Mesenchymal stem cell (in vitro differentiated cells and primary cell): ENCODE results near the gene C2CD4C. TPM values are rescaled to one million over a fixed set of nuclear protein-coding genes. Genes with fewer than 3 reads are reported as not detected.

Experiments used
- DNase-seq: peaks from one replicate; pipeline ENCODE4 v3.0.0-alpha.2; 2013
- H2AFZ ChIP-seq: one replicate; pipeline ENCODE4 v1.6.1; 2013; ENCODE audit warnings: low read depth, mild to moderate bottlenecking, control low read depth, inconsistent platforms, low read length, moderate library complexity
- H2AK5ac ChIP-seq: 2 replicates; pipeline ENCODE4 v1.6.1; 2013; ENCODE audit warnings: low read length, moderate library complexity, mild to moderate bottlenecking, inconsistent platforms; ENCODE audit not compliant: severe bottlenecking
- H2BK120ac ChIP-seq: one replicate; pipeline ENCODE4 v1.6.1; 2013; ENCODE audit warnings: low read depth, mild to moderate bottlenecking, inconsistent platforms, low read length, moderate library complexity
- H2BK12ac ChIP-seq, 2 experiments: one replicate each; pipeline ENCODE4 v1.6.1; 2013; ENCODE audit warnings: inconsistent platforms in 2 of 2, low read length in 2 of 2, mild to moderate bottlenecking in 2 of 2, moderate library complexity in 2 of 2, control low read depth in 1 of 2
- H2BK15ac ChIP-seq: one replicate; pipeline ENCODE4 v1.6.1; 2013; ENCODE audit warnings: mild to moderate bottlenecking, low read depth, inconsistent platforms; ENCODE audit not compliant: poor library complexity, severe bottlenecking
- H2BK5ac ChIP-seq: 2 replicates; pipeline ENCODE4 v1.6.1; 2013; ENCODE audit warnings: low read depth, mild to moderate bottlenecking, low read length, control low read depth, inconsistent platforms; ENCODE audit not compliant: poor library complexity, severe bottlenecking
- H3K14ac ChIP-seq, 2 experiments: one replicate each; pipeline ENCODE4 v1.6.1; 2013; ENCODE audit warnings: inconsistent platforms in 2 of 2, low read length in 2 of 2, control low read depth in 1 of 2, mild to moderate bottlenecking in 1 of 2, moderate library complexity in 1 of 2
- H3K18ac ChIP-seq, 2 experiments: one replicate each; pipeline ENCODE4 v1.6.1; 2013; ENCODE audit warnings: inconsistent platforms in 2 of 2, low read length in 2 of 2, control low read depth in 1 of 2, low read depth in 1 of 2, mild to moderate bottlenecking in 1 of 2
- H3K23ac ChIP-seq, 2 experiments: one replicate each; pipeline ENCODE4 v1.6.1; 2013; ENCODE audit warnings: inconsistent platforms in 2 of 2, low read length in 2 of 2, mild to moderate bottlenecking in 2 of 2, moderate library complexity in 2 of 2, control low read depth in 1 of 2
- H3K27ac ChIP-seq: 2 replicates; pipeline ENCODE4 v1.5.1; 2013; ENCODE audit warnings: mild to moderate bottlenecking, moderate library complexity, low read length, control low read depth, inconsistent platforms; ENCODE audit not compliant: poor library complexity, severe bottlenecking
- H3K27me3 ChIP-seq, 2 experiments: 2 replicates each; pipeline versions ENCODE4 v1.6.1 to v1.7.0; 2013; ENCODE audit warnings: low read length in 2 of 2, mild to moderate bottlenecking in 2 of 2, moderate library complexity in 2 of 2, control low read depth in 1 of 2, inconsistent platforms in 1 of 2; ENCODE audit not compliant: control insufficient read depth in 1 of 2, insufficient read depth in 1 of 2
- H3K36me3 ChIP-seq, 2 experiments: 2 replicates each; pipeline versions ENCODE4 v1.6.1 to v1.7.0; 2013; ENCODE audit warnings: low read length in 2 of 2, control low read depth in 1 of 2, inconsistent platforms in 1 of 2, low read depth in 1 of 2, mild to moderate bottlenecking in 1 of 2; ENCODE audit not compliant: insufficient read depth in 2 of 2, control insufficient read depth in 1 of 2
- H3K4ac ChIP-seq, 2 experiments: one replicate each; pipeline ENCODE4 v1.6.1; 2013; ENCODE audit warnings: inconsistent platforms in 2 of 2, low read length in 2 of 2, mild to moderate bottlenecking in 2 of 2, moderate library complexity in 2 of 2, control low read depth in 1 of 2, low read depth in 1 of 2
- H3K4me1 ChIP-seq: 2 replicates; pipeline ENCODE4 v1.6.1; 2013; ENCODE audit warnings: low read depth, low read length, control low read depth; ENCODE audit not compliant: control insufficient read depth, insufficient read depth
- H3K4me2 ChIP-seq: 2 replicates; pipeline ENCODE4 v1.6.1; 2013; ENCODE audit warnings: low read length, mild to moderate bottlenecking, inconsistent platforms; ENCODE audit not compliant: poor library complexity, severe bottlenecking
- H3K4me3 ChIP-seq, 2 experiments: 2 replicates each; pipeline versions ENCODE4 v1.5.1 to v1.7.0; 2013; ENCODE audit warnings: low read length in 2 of 2, mild to moderate bottlenecking in 2 of 2, control low read depth in 1 of 2, low read depth in 1 of 2; ENCODE audit not compliant: insufficient read depth in 1 of 2
- H3K79me1 ChIP-seq: replicated peaks from 2 replicates; pipeline ENCODE4 v1.6.1; 2013; ENCODE audit warnings: mild to moderate bottlenecking, control low read depth, low read length, inconsistent platforms; ENCODE audit not compliant: poor library complexity, severe bottlenecking
- H3K9ac ChIP-seq: 2 replicates; pipeline ENCODE4 v1.7.0; 2013; ENCODE audit warnings: mild to moderate bottlenecking, low read length, moderate library complexity
- H3K9me3 ChIP-seq: 2 replicates; pipeline ENCODE4 v1.7.0; 2013; ENCODE audit warnings: mild to moderate bottlenecking, low read length; ENCODE audit not compliant: control insufficient read depth
- H4K8ac ChIP-seq: one replicate; pipeline ENCODE4 v1.6.1; 2013; ENCODE audit warnings: inconsistent platforms, mild to moderate bottlenecking, low read length, moderate library complexity
- H4K91ac ChIP-seq: one replicate; pipeline ENCODE4 v1.6.1; 2013; ENCODE audit warnings: mild to moderate bottlenecking, low read length, inconsistent platforms
- whole genome bisulfite sequencing: methylation state at CpG from one replicate; pipeline ENCODE4 v1.1.7; 2013; ENCODE audit warnings: mixed read lengths; 5-methylcytosine and 5-hydroxymethylcytosine counted together
- polyA plus RNA-seq, 2 experiments: library from polyadenylated mRNA; stranded (reverse); fragments of 200-250 nt; gene quantifications; one replicate each; pipeline ENCODE4 v1.2.3, GENCODE V29; 2013

The C2CD4C gene
- 0.35 TPM for polyA plus RNA-seq (2013, experiment 1 of 2)
- polyA plus RNA-seq (2013, experiment 2 of 2) = 0.37 TPM

- Histone ChIP-seq H2BK5ac (no peak within 1 kb of the TSS), H3K9ac (no peak within 1 kb of the TSS), H4K91ac (no peak within 1 kb of the TSS), H3K4me3 (peak within 1 kb of the TSS in 1 of 2 experiments; percentile 58), H3K23ac (peak within 1 kb of the TSS in 1 of 2 experiments; percentile 53), H3K4ac (peak within 1 kb of the TSS in 1 of 2 experiments; percentile 33), H2BK15ac (no peak within 1 kb of the TSS), H3K4me1 (peaks cover 17% of the 10 kb centered on the region), H3K27ac (no peak within 1 kb of the TSS), H2BK120ac (no peak within 1 kb of the TSS), H3K9me3 (no peaks in the 10 kb centered on the region), H2AFZ (peak within 1 kb of the TSS; percentile 67), H3K4me2 (peak within 1 kb of the TSS; percentile 94), H3K18ac (peak within 1 kb of the TSS in 1 of 2 experiments; percentile 68), H3K27me3 (peaks cover 53 to 77% of the 10 kb centered on the region in 2 experiments), H2AK5ac (no peak within 1 kb of the TSS), H3K14ac (peak within 1 kb of the TSS in 1 of 2 experiments; percentile 64), H3K36me3 (no peaks in the 10 kb centered on the region), H2BK12ac (no peak within 1 kb of the TSS), H3K79me1 (no peaks in the 10 kb centered on the region), H4K8ac (no peak within 1 kb of the TSS)
- under 1% methylated on average over 46 of the region's 80 CpGs for WGBS
- DNase-seq = peak; percentile 19
Observed at GRCh38 chr19:408902-409515, at the start of gene C2CD4C. Gene C2CD4C, minus strand, starts transcription at chr19:409147. Its CDS starts 786 bp downstream, at chr19:408361.

- H3K4ac ChIP-seq = no peak overlapping the region
- no peak for DNase-seq
- no peak overlapping the region for H4K8ac ChIP-seq
- no peak overlapping the region for H3K18ac ChIP-seq
- H4K91ac ChIP-seq = no peak overlapping the region
- no peaks in the 10 kb centered on the region for H3K9me3 ChIP-seq
- no peak overlapping the region for H3K9ac ChIP-seq
- H2AFZ ChIP-seq = no peak overlapping the region
- no peak overlapping the region for H3K4me2 ChIP-seq
- H2BK5ac ChIP-seq = no peak overlapping the region
- H3K14ac ChIP-seq = no peak overlapping the region
- peak overlapping the region in 1 of 2 experiments; percentile 15 for H2BK12ac ChIP-seq
- H3K4me1 ChIP-seq = peaks cover 24% of the 10 kb centered on the region
- H2AK5ac ChIP-seq = no peak overlapping the region
- no peak overlapping the region for H2BK15ac ChIP-seq
- H2BK120ac ChIP-seq = no peak overlapping the region
- peaks cover 8 to 32% of the 10 kb centered on the region in 2 experiments for H3K27me3 ChIP-seq
- no peak overlapping the region for H3K27ac ChIP-seq
- 98% methylated on average over 74 of the region's 89 CpGs for WGBS
- no peaks in the 10 kb centered on the region for H3K79me1 ChIP-seq
- no peak overlapping the region for H3K23ac ChIP-seq
- H3K4me3 ChIP-seq = no peak overlapping the region
- no peaks in the 10 kb centered on the region for H3K36me3 ChIP-seq
Observed at GRCh38 chr19:458091-459042, 49.4 kb upstream of the C2CD4C start.

- WGBS = 97% methylated on average over 30 of the region's 30 CpGs
- Histone ChIP-seq H3K9ac (no peak overlapping the region), H3K36me3 (no peaks in the 10 kb centered on the region), H2AK5ac (no peak overlapping the region), H3K14ac (no peak overlapping the region), H3K18ac (no peak overlapping the region), H2BK120ac (no peak overlapping the region), H3K4me1 (peaks cover 22% of the 10 kb centered on the region), H2BK12ac (no peak overlapping the region), H3K4ac (no peak overlapping the region), H2AFZ (no peak overlapping the region), H3K79me1 (no peaks in the 10 kb centered on the region), H3K27ac (no peak overlapping the region), H3K27me3 (peaks cover 7 to 32% of the 10 kb centered on the region in 2 experiments), H3K4me3 (no peak overlapping the region), H3K23ac (no peak overlapping the region), H2BK5ac (no peak overlapping the region), H4K91ac (no peak overlapping the region), H4K8ac (no peak overlapping the region), H3K9me3 (no peaks in the 10 kb centered on the region), H3K4me2 (no peak overlapping the region), H2BK15ac (no peak overlapping the region)
- no peak for DNase-seq
Observed at GRCh38 chr19:457636-458035, 48.7 kb upstream of the C2CD4C start.

- Histone ChIP-seq H3K9ac (no peak overlapping the region), H3K4me1 (peaks cover 15% of the 10 kb centered on the region), H3K23ac (no peak overlapping the region), H3K4me3 (no peak overlapping the region), H2BK12ac (no peak overlapping the region), H3K4me2 (no peak overlapping the region), H4K8ac (no peak overlapping the region), H3K79me1 (no peaks in the 10 kb centered on the region), H3K9me3 (no peaks in the 10 kb centered on the region), H3K27ac (no peak overlapping the region), H3K18ac (no peak overlapping the region), H3K27me3 (peaks cover 0 to 24% of the 10 kb centered on the region in 2 experiments), H3K14ac (no peak overlapping the region), H3K4ac (no peak overlapping the region), H2BK5ac (no peak overlapping the region), H4K91ac (no peak overlapping the region), H2BK120ac (no peak overlapping the region), H2AK5ac (no peak overlapping the region), H3K36me3 (no peaks in the 10 kb centered on the region), H2AFZ (no peak overlapping the region), H2BK15ac (no peak overlapping the region)
- WGBS = 91% methylated on average over 18 of the region's 18 CpGs
- DNase-seq = no peak
Observed at GRCh38 chr19:456547-457110, 47.7 kb upstream of the C2CD4C start.
